GM12891 (cell line): ENCODE data around the gene ACE.

Experiments
- PAX5 ChIP-seq: IDR thresholded peaks from 2 replicates; pipeline ENCODE4 v1.6.1; 2011; ENCODE audit warnings: low read length, moderate library complexity, mild to moderate bottlenecking; ENCODE audit not compliant: insufficient read depth, severe bottlenecking
- POLR2A ChIP-seq: IDR thresholded peaks from 2 replicates; pipeline ENCODE4 v1.6.1; 2011; ENCODE audit warnings: low read depth, low read length, control low read depth
- POLR2AphosphoS5 ChIP-seq: IDR thresholded peaks from 2 replicates; pipeline ENCODE4 v1.6.1; 2011; ENCODE audit warnings: low read depth, low read length, control low read depth
- POU2F2 ChIP-seq: IDR thresholded peaks from 2 replicates; pipeline ENCODE4 v1.6.1; 2011; ENCODE audit warnings: low read depth, mild to moderate bottlenecking, control low read depth, low read length, moderate library complexity
- SPI1 ChIP-seq: IDR thresholded peaks from 2 replicates; pipeline ENCODE4 v1.6.1; 2011; ENCODE audit warnings: low read depth, low read length, control low read depth
- TAF1 ChIP-seq: IDR thresholded peaks from 2 replicates; pipeline ENCODE4 v1.6.1; 2011; ENCODE audit warnings: low read depth, low read length, control low read depth

DNA sequence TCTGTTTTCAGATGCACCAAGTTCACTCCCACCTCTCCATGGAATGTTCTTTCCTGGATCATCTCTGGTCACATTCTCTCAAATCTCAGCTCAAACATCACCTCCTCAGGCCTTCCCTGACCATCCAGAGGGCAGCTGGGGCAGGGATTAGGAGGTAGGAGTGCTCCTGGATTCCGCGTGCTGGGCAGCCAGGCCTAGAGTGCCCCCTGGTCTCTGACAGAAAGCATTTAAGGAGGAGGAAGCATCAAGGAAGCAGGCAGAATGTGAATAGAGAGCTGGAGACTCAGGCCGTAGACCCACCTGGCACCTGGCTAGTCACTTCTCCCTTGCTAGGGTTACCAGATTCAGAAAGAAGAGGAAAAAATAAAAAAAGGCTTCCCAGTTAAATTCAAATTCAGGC lies 28.2 kb upstream of the ACE start:
- no peak for TF ChIP-seq POLR2AphosphoS5
- no peak for TF ChIP-seq POLR2A
- TF ChIP-seq SPI1: no peak
- TF ChIP-seq TAF1: no peak
- TF ChIP-seq PAX5: no peak
- TF ChIP-seq POU2F2: no peak
